K562 (cell line): ENCODE results near the gene CHRNB4. TPM values are rescaled to one million over a fixed set of nuclear protein-coding genes. Genes with fewer than 3 reads are reported as not detected.

Experiments
- ATAC-seq: fragments of 200-7000 bp; cut with Tn5 transposase; 3 replicates; pipeline ENCODE4 v1.9.1; 2020; ENCODE audit warnings: moderate library complexity
- BruUV-seq: library from RNA; stranded (reverse); fragments of 400-500 nt; replicated peaks from 2 replicates; lab custom pipeline; 2021; lab: Mats Ljungman, UMichigan
- CTCF ChIA-PET: fragments of 300-600 bp; formaldehyde crosslinking; extraction: SDS; loops from one replicate; lab custom pipeline; 2021; ENCODE audit warnings: low intra/inter-chr PET ratio; lab: Yijun Ruan, JAX
- POLR2A ChIA-PET: fragments of 300-600, 350-650 bp; sonication (Branson Sonifier 250); formaldehyde crosslinking; extraction: SDS; loops from one replicate; lab custom pipeline; 2021; ENCODE audit warnings: antibody characterized with exemption, inconsistent platforms; lab: Yijun Ruan, JAX
- DNase-seq, 4 experiments: peaks; one replicate each; pipeline versions ENCODE4 v3.0.0 to v3.0.0-alpha.2; 2011 to 2018; ENCODE audit warnings: low spot score in 3 of 4, mixed read lengths in 3 of 4; ENCODE audit errors: extremely low read depth in 1 of 4
- FAIRE-seq: peaks from 2 replicates; lab custom pipeline; 2011; peaks lifted over from hg19 to GRCh38; lab: Jason Lieb, UNC
- H2AFZ ChIP-seq: 2 replicates; pipeline ENCODE4 v1.6.0; 2011; ENCODE audit warnings: low read depth, low read length, control low read depth, inconsistent platforms
- H3K27ac ChIP-seq: fragments of 200-600 bp; 3 replicates; pipeline ENCODE4 v1.8.0; 2011; ENCODE audit warnings: low read depth, mild to moderate bottlenecking, control low read depth, inconsistent platforms, low read length, moderate library complexity, mixed read lengths; ENCODE audit errors: extremely low read depth
- H3K27me3 ChIP-seq, 2 experiments: fragments of 300-600 bp in 1 of 2; 2 replicates in 1 of 2; 3 replicates in 1 of 2; pipeline versions ENCODE4 v1.6.0 to v1.8.0; 2011; ENCODE audit warnings: inconsistent platforms in 2 of 2, low read length in 2 of 2, mild to moderate bottlenecking in 1 of 2, mixed read lengths in 1 of 2, moderate library complexity in 1 of 2; ENCODE audit not compliant: control insufficient read depth in 2 of 2, insufficient read depth in 2 of 2
- H3K36me3 ChIP-seq: fragments of 300-600 bp; 3 replicates; pipeline ENCODE4 v1.8.0; 2011; ENCODE audit warnings: mild to moderate bottlenecking, low read length, inconsistent platforms; ENCODE audit not compliant: control insufficient read depth, insufficient read depth
- H3K4me1 ChIP-seq, 2 experiments: fragments of 200-600 bp in 1 of 2; replicated peaks in 1 of 2; 2 replicates in 1 of 2; 3 replicates in 1 of 2; pipeline versions ENCODE4 v1.5.1 to v1.8.0; 2011; ENCODE audit warnings: inconsistent platforms in 2 of 2, low read length in 2 of 2, mild to moderate bottlenecking in 1 of 2, mixed read lengths in 1 of 2, moderate library complexity in 1 of 2; ENCODE audit not compliant: control insufficient read depth in 2 of 2, insufficient read depth in 2 of 2
- H3K4me2 ChIP-seq: 2 replicates; pipeline ENCODE4 v1.6.1; 2011; ENCODE audit warnings: low read length, control low read depth, inconsistent platforms, mixed read lengths; ENCODE audit not compliant: insufficient read depth
- H3K4me3 ChIP-seq: fragments of 200-600 bp; sonication (generic), shearing (Covaris generic); 2 replicates; pipeline ENCODE4 v1.5.1; 2016; ENCODE audit warnings: control low read depth, inconsistent platforms
- H3K79me2 ChIP-seq: fragments of 200-600 bp; 3 replicates; pipeline ENCODE4 v1.8.0; 2011; ENCODE audit warnings: low read length, inconsistent platforms; ENCODE audit not compliant: control insufficient read depth, insufficient read depth
- H3K9ac ChIP-seq, 2 experiments: 2 replicates each; pipeline versions ENCODE4 v1.6.0 to v1.6.1; 2011; ENCODE audit warnings: low read depth in 2 of 2, low read length in 2 of 2, control low read depth in 1 of 2, inconsistent platforms in 1 of 2, mild to moderate bottlenecking in 1 of 2, mixed read lengths in 1 of 2; ENCODE audit not compliant: insufficient read depth in 1 of 2
- H3K9me1 ChIP-seq: one replicate; pipeline ENCODE4 v1.6.0; 2011; ENCODE audit warnings: inconsistent platforms, mild to moderate bottlenecking, low read length, moderate library complexity; ENCODE audit not compliant: control insufficient read depth, insufficient read depth
- H3K9me3 ChIP-seq: replicated peaks from 2 replicates; pipeline ENCODE4 v1.5.1; 2011; ENCODE audit warnings: low read depth, low read length, inconsistent platforms; ENCODE audit not compliant: control insufficient read depth, insufficient read depth
- H4K20me1 ChIP-seq: replicated peaks from 2 replicates; pipeline ENCODE4 v1.6.1; 2011; ENCODE audit warnings: low read length, inconsistent platforms, mixed read lengths; ENCODE audit not compliant: control insufficient read depth, insufficient read depth
- CBX3 ChIP-seq, 2 experiments: IDR thresholded peaks; 1 replicate in 1 of 2; 2 replicates in 1 of 2; pipeline ENCODE4 v1.6.1; 2012; ENCODE audit warnings: inconsistent platforms in 2 of 2, low read length in 2 of 2, borderline replicate concordance in 1 of 2, control low read depth in 1 of 2
- DACH1 ChIP-seq: fragments of 450-650 bp; IDR thresholded peaks from 2 replicates; pipeline ENCODE4 v1.6.1; 2018; ENCODE audit not compliant: partially characterized antibody
- EHMT2 ChIP-seq: fragments of 450-650 bp; IDR thresholded peaks from 2 replicates; pipeline ENCODE4 v1.6.1; 2018; ENCODE audit warnings: antibody characterized with exemption
- EP400 ChIP-seq: fragments of 450-650 bp; IDR thresholded peaks from 2 replicates; pipeline ENCODE4 v1.6.1; 2017; ENCODE audit warnings: antibody characterized with exemption, mild to moderate bottlenecking, moderate library complexity
- GABPB2 ChIP-seq: fragments of 250-450 bp; sonication (Bioruptor Pico); conservative IDR thresholded peaks from 2 replicates; pipeline ENCODE4 v1.5.1; 2021; ENCODE audit warnings: mild to moderate bottlenecking
- HDAC8 ChIP-seq: fragments of 450-650 bp; IDR thresholded peaks from 2 replicates; pipeline ENCODE4 v1.6.1; 2016; ENCODE audit warnings: mild to moderate bottlenecking, missing genetic modification characterization, moderate library complexity, missing compliant biosample characterization
- HMBOX1 ChIP-seq: sonication (generic); IDR thresholded peaks from 2 replicates; pipeline ENCODE4 v1.6.1; 2016
- HNRNPL ChIP-seq: fragments of 200-400 bp; formaldehyde crosslinking; IDR thresholded peaks from 2 replicates; pipeline ENCODE4 v1.6.1; 2017; ENCODE audit warnings: low read depth, mild to moderate bottlenecking, low read length
- HOXB6 ChIP-seq: fragments of 250-450 bp; sonication (Bioruptor Pico); IDR thresholded peaks from 2 replicates; pipeline ENCODE4 v1.5.1; 2022; ENCODE audit warnings: mild to moderate bottlenecking, borderline replicate concordance
- KLF6 ChIP-seq: fragments of 250-450 bp; sonication (Bioruptor Pico); IDR thresholded peaks from 2 replicates; pipeline ENCODE4 v1.4.0; 2020; ENCODE audit warnings: mild to moderate bottlenecking, moderate library complexity, borderline replicate concordance
- MECOM ChIP-seq: fragments of 250-450 bp; sonication (Bioruptor Pico); IDR thresholded peaks from 2 replicates; pipeline ENCODE4 v1.8.0; 2022; ENCODE audit warnings: inconsistent platforms
- NFATC3 ChIP-seq: fragments of 450-650 bp; IDR thresholded peaks from 2 replicates; pipeline ENCODE4 v1.6.1; 2017; ENCODE audit warnings: mild to moderate bottlenecking
- RHOXF2B ChIP-seq: fragments of 250-450 bp; sonication (Bioruptor Pico); conservative IDR thresholded peaks from 2 replicates; pipeline ENCODE4 v1.5.1; 2021
- SFPQ ChIP-seq: fragments of 200-400 bp; formaldehyde crosslinking; IDR thresholded peaks from 2 replicates; pipeline ENCODE4 v1.6.1; 2017; ENCODE audit warnings: mild to moderate bottlenecking, low read depth, low read length, moderate library complexity
- SMAD4 ChIP-seq: fragments of 250-450 bp; sonication (Bioruptor Pico); conservative IDR thresholded peaks from 2 replicates; pipeline ENCODE4 v1.8.0; 2021; ENCODE audit warnings: inconsistent platforms, mild to moderate bottlenecking, moderate library complexity
- SMARCB1 ChIP-seq: IDR thresholded peaks from 2 replicates; pipeline ENCODE4 v1.6.1; 2011; ENCODE audit warnings: improper control_type of control experiment, low read depth; ENCODE audit not compliant: insufficient read length
- USF2 ChIP-seq: sonication (generic); formaldehyde crosslinking; IDR thresholded peaks from 2 replicates; pipeline ENCODE4 v1.5.0; 2020; ENCODE audit warnings: missing genetic modification reagents
- ZBTB2 ChIP-seq: fragments of 450-650 bp; IDR thresholded peaks from 2 replicates; pipeline ENCODE4 v1.6.1; 2016; ENCODE audit warnings: antibody characterized with exemption
- WGBS: fragments of 100-300 bp; shearing (Covaris generic); methylation state at CpG from one replicate; pipeline ENCODE4 v1.1.6; 2016; ENCODE audit warnings: low coverage, mixed read lengths; ENCODE audit not compliant: insufficient coverage; ENCODE audit errors: missing lambda C conversion rate; 5-methylcytosine and 5-hydroxymethylcytosine counted together
- in situ Hi-C: fragments of 300-500 bp; cut with MboI; formaldehyde crosslinking; loops from 4 replicates; pipeline ENCODE4 v1.15.0; 2018; ENCODE audit warnings: inconsistent platforms, mixed read lengths
- intact Hi-C: fragments of 100-400 bp; cut with micrococcal nuclease; formaldehyde crosslinking; loops from 2 replicates; pipeline ENCODE4 v1.14.2; 2022
- polyA plus RNA-seq, 8 experiments: library from polyadenylated mRNA; depleted of rRNA in 4 of 8; stranded (reverse) in 5 of 8; unstranded in 3 of 8; fragments of >200 nt; fragmentation: Nextera tagmentation in 2 of 8; fragmentation: Illumina TruSeq in 1 of 8; extraction: Ambion mirVana in 2 of 8; extraction: Trizol in 1 of 8; gene quantifications; 2 replicates each; pipeline versions ENCODE4 v1.2.1 to v1.2.3, GENCODE V29; 2011 to 2014; ENCODE audit warnings: inconsistent platforms in 1 of 8, missing spikeins in 1 of 8
- total RNA-seq, 7 experiments: library from RNA; depleted of rRNA in 6 of 7; stranded (reverse); fragments of >200 nt in 6 of 7; fragmentation: Illumina TruSeq in 2 of 7; extraction: Trizol in 2 of 7; gene quantifications; 2 replicates each; pipeline versions ENCODE4 v1.2.1 to v1.2.3, GENCODE V29; 2011 to 2021; ENCODE audit warnings: low replicate concordance in 1 of 7

The CHRNB4 gene
- total and polyA plus RNA-seq, 9 of the 15 experiments (the other 6 are each of a cell fraction or from before 2014, with no cell fraction given), result 0.08 to 0.18 TPM; not detected in 7

GRCh38 chr15:78629716-78630065 is 11.3 kb downstream of the CHRNB4 start:
- Histone ChIP-seq H3K36me3 (no peaks in the 10 kb centered on the region), H3K4me3 (no peak overlapping the region), H3K27ac (no peak overlapping the region), H3K9me3 (no peaks in the 10 kb centered on the region), H3K9ac (no peak overlapping the region), H2AFZ (no peak overlapping the region), H3K9me1 (no peaks in the 10 kb centered on the region), H3K4me2 (no peak overlapping the region), H3K4me1 (no peaks in the 10 kb centered on the region), H3K27me3 (peaks cover 41 to 66% of the 10 kb centered on the region in 2 experiments), H3K79me2 (no peaks in the 10 kb centered on the region), H4K20me1 (0 out of 2 replicates have a peak, but pooled peaks cover 5% of the 10 kb centered on the region)
- DNase-seq, result no peak
- no peak for FAIRE-seq
- TF ChIP-seq NFATC3 (no peak), HMBOX1 (no peak), KLF6 (no peak), CBX3 (IDR thresholded peaks at IDR 0.05; ENCODE audit: borderline replicate concordance in 1 of 2, low read length in 2 of 2) (no peak), HOXB6 (CRISPR knock-in tag) (no peak), SFPQ (no peak), EP400 (no peak), SMARCB1 (no peak), DACH1 (no peak), ZBTB2 (no peak), RHOXF2B (CRISPR knock-in tag) (no peak), EHMT2 (no peak), SMAD4 (CRISPR knock-in tag) (no peak), MECOM (no peak), HNRNPL (no peak), GABPB2 (CRISPR knock-in tag) (no peak), USF2 (CRISPR knock-in tag) (no peak), HDAC8 (tag) (no peak)
- ATAC-seq, result no peak
- WGBS, result under 1% methylated on average over 12 of the region's 12 CpGs
- ChIA-PET POLR2A (no interaction called here), CTCF (no interaction called here)
- BruUV-seq, result no TSS peak
- intact Hi-C loops, result no loop called here
- in situ Hi-C loops, result no loop called here
